H1 (cell line): ENCODE results near the gene ATP2B3. TPM values are rescaled to one million over a fixed set of nuclear protein-coding genes. Genes with fewer than 3 reads are reported as not detected.

Source experiments
- CTCF ChIA-PET: fragments of 300-600 bp; sonication (Branson Sonifier 250); formaldehyde crosslinking; loops from one replicate; lab custom pipeline; 2021; ENCODE audit not compliant: partially characterized antibody; lab: Charles Lee
- POLR2A ChIA-PET: fragments of 300-600 bp; sonication (Branson Sonifier 250); formaldehyde crosslinking; loops from one replicate; lab custom pipeline; 2021; ENCODE audit warnings: inconsistent platforms; ENCODE audit not compliant: partially characterized antibody; lab: Charles Lee
- DNase-seq, 2 experiments: peaks; one replicate each; pipeline versions ENCODE4 v3.0.0 to v3.0.0-alpha.2; 2010 to 2022; ENCODE audit warnings: low spot score in 2 of 2, low read depth in 1 of 2, mixed read lengths in 1 of 2
- FAIRE-seq: peaks from 2 replicates; lab custom pipeline; 2011; peaks lifted over from hg19 to GRCh38; lab: Jason Lieb, UNC
- H2AFZ ChIP-seq: 2 replicates; pipeline ENCODE4 v1.8.1; 2012; ENCODE audit warnings: low read length, inconsistent platforms
- H2AK5ac ChIP-seq: 2 replicates; pipeline ENCODE4 v1.6.1; 2013; ENCODE audit warnings: low read depth, low read length
- H2BK120ac ChIP-seq: replicated peaks from 2 replicates; pipeline ENCODE3; 2013; ENCODE audit warnings: low read depth, low read length, inconsistent platforms
- H2BK12ac ChIP-seq: 2 replicates; pipeline ENCODE4 v1.6.1; 2013; ENCODE audit warnings: low read depth, low read length
- H2BK15ac ChIP-seq: 2 replicates; pipeline ENCODE4 v1.6.1; 2013; ENCODE audit warnings: low read length
- H2BK20ac ChIP-seq: 2 replicates; pipeline ENCODE4 v1.6.1; 2013; ENCODE audit warnings: low read length
- H2BK5ac ChIP-seq: 2 replicates; pipeline ENCODE4 v1.6.1; 2013; ENCODE audit warnings: low read depth, low read length
- H3K14ac ChIP-seq: 2 replicates; pipeline ENCODE4 v1.6.1; 2013; ENCODE audit warnings: inconsistent platforms; ENCODE audit not compliant: insufficient read length
- H3K18ac ChIP-seq: 2 replicates; pipeline ENCODE4 v1.6.1; 2013; ENCODE audit warnings: low read length; ENCODE audit errors: extremely low read depth
- H3K23ac ChIP-seq: 2 replicates; pipeline ENCODE4 v1.6.1; 2013; ENCODE audit warnings: inconsistent platforms; ENCODE audit not compliant: insufficient read length
- H3K23me2 ChIP-seq: 2 replicates; pipeline ENCODE4 v1.6.1; 2013; ENCODE audit warnings: low read depth, low read length
- H3K27ac ChIP-seq: 2 replicates; pipeline ENCODE4 v1.6.1; 2011; ENCODE audit warnings: low read depth, low read length, inconsistent platforms
- H3K27me3 ChIP-seq, 4 experiments: replicated peaks in 1 of 4; 1 replicate in 1 of 4; 2 replicates in 3 of 4; pipeline versions ENCODE4 v1.6.1 to v1.8.1; 2011 to 2013; ENCODE audit warnings: low read length in 3 of 4, mild to moderate bottlenecking in 3 of 4, inconsistent platforms in 2 of 4, mixed read lengths in 2 of 4, moderate library complexity in 1 of 4; ENCODE audit not compliant: control insufficient read depth in 3 of 4, insufficient read depth in 3 of 4; ENCODE audit errors: extremely low read depth in 1 of 4
- H3K36me3 ChIP-seq, 4 experiments: 2 replicates each; pipeline versions ENCODE4 v1.6.1 to v1.8.1; 2011 to 2013; ENCODE audit warnings: mild to moderate bottlenecking in 4 of 4, low read length in 3 of 4, moderate library complexity in 2 of 4, control low read depth in 1 of 4, inconsistent platforms in 1 of 4; ENCODE audit not compliant: insufficient read depth in 4 of 4, control insufficient read depth in 2 of 4
- H3K4ac ChIP-seq: replicated peaks from 2 replicates; pipeline ENCODE3; 2013; ENCODE audit warnings: low read length, low read depth, mixed read lengths, inconsistent platforms; ENCODE audit not compliant: insufficient read length
- H3K4me1 ChIP-seq, 4 experiments: replicated peaks in 1 of 4; 1 replicate in 1 of 4; 2 replicates in 3 of 4; pipeline versions ENCODE4 v1.6.1 to v1.8.1; 2011 to 2013; ENCODE audit warnings: low read length in 3 of 4, inconsistent platforms in 2 of 4, mixed read lengths in 1 of 4; ENCODE audit not compliant: insufficient read depth in 4 of 4, control insufficient read depth in 3 of 4
- H3K4me2 ChIP-seq, 2 experiments: 2 replicates each; pipeline versions ENCODE4 v1.6.1 to v1.8.1; 2011 to 2013; ENCODE audit warnings: low read depth in 2 of 2, low read length in 2 of 2, control low read depth in 1 of 2, inconsistent platforms in 1 of 2, mild to moderate bottlenecking in 1 of 2; ENCODE audit not compliant: insufficient read depth in 1 of 2
- H3K4me3 ChIP-seq, 4 experiments: fragments of 200-600, 300-600 bp in 1 of 4; sonication (generic), shearing (Covaris generic), sonication (Bioruptor Twin) in 1 of 4; 2 replicates each; pipeline versions ENCODE4 v1.5.1 to v1.8.1; 2011 to 2016; ENCODE audit warnings: low read length in 4 of 4, low read depth in 3 of 4, control low read depth in 2 of 4, inconsistent platforms in 2 of 4, mild to moderate bottlenecking in 2 of 4, mixed read lengths in 1 of 4, moderate library complexity in 1 of 4; ENCODE audit not compliant: insufficient read depth in 2 of 4; ENCODE audit errors: extremely low read depth in 1 of 4
- H3K56ac ChIP-seq: replicated peaks from 2 replicates; pipeline ENCODE3; 2013; ENCODE audit warnings: low read depth, mild to moderate bottlenecking, mixed read lengths, low read length, inconsistent platforms; ENCODE audit not compliant: insufficient read length
- H3K79me1 ChIP-seq: 2 replicates; pipeline ENCODE4 v1.6.1; 2013; ENCODE audit warnings: low read depth, low read length, control low read depth
- H3K79me2 ChIP-seq, 2 experiments: 2 replicates each; pipeline versions ENCODE4 v1.6.1 to v1.8.1; 2012 to 2013; ENCODE audit warnings: low read length in 2 of 2, mild to moderate bottlenecking in 2 of 2, inconsistent platforms in 1 of 2; ENCODE audit not compliant: insufficient read depth in 2 of 2, control insufficient read depth in 1 of 2
- H3K9ac ChIP-seq, 4 experiments: replicated peaks in 1 of 4; 1 replicate in 1 of 4; 2 replicates in 3 of 4; pipeline versions ENCODE4 v1.6.1 to v1.8.1; 2011 to 2013; ENCODE audit warnings: low read depth in 3 of 4, low read length in 3 of 4, control low read depth in 2 of 4, mild to moderate bottlenecking in 2 of 4, moderate library complexity in 2 of 4, inconsistent platforms in 1 of 4; ENCODE audit errors: extremely low read depth in 1 of 4
- H3K9me3 ChIP-seq, 2 experiments: 2 replicates each; pipeline versions ENCODE4 v1.6.1 to v1.8.1; 2012 to 2013; ENCODE audit warnings: mild to moderate bottlenecking in 2 of 2, moderate library complexity in 2 of 2, control low read depth in 1 of 2, inconsistent platforms in 1 of 2, low read depth in 1 of 2, low read length in 1 of 2, mixed read lengths in 1 of 2; ENCODE audit not compliant: insufficient read depth in 2 of 2
- H4K20me1 ChIP-seq, 2 experiments: replicated peaks in 1 of 2; 2 replicates each; pipeline versions ENCODE3 to v1.8.1; 2011 to 2013; ENCODE audit warnings: inconsistent platforms in 2 of 2, low read length in 2 of 2, mild to moderate bottlenecking in 1 of 2; ENCODE audit not compliant: insufficient read depth in 2 of 2, control insufficient read depth in 1 of 2
- H4K5ac ChIP-seq: 2 replicates; pipeline ENCODE4 v1.6.1; 2013; ENCODE audit warnings: low read length, low read depth, mixed read lengths, inconsistent platforms; ENCODE audit not compliant: insufficient read length
- H4K8ac ChIP-seq: 2 replicates; pipeline ENCODE4 v1.8.0; 2013; ENCODE audit warnings: mild to moderate bottlenecking, moderate library complexity, low read length, inconsistent platforms; ENCODE audit not compliant: insufficient read depth; ENCODE audit errors: extremely low read depth
- H4K91ac ChIP-seq: replicated peaks from 2 replicates; pipeline ENCODE3; 2013; ENCODE audit warnings: low read length, mixed read lengths, inconsistent platforms; ENCODE audit not compliant: insufficient read length
- POU5F1 ChIP-seq: IDR thresholded peaks from 2 replicates; pipeline ENCODE4 v1.6.1; 2011; ENCODE audit warnings: low read depth, mild to moderate bottlenecking, low read length, moderate library complexity
- WGBS, 2 experiments: shearing (Covaris generic) in 1 of 2; methylation state at CpG; one replicate each; pipeline versions ENCODE4 v1.1.6 to v1.1.7; 2013 to 2015; ENCODE audit warnings: low lambda C conversion rate in 2 of 2, mixed read lengths in 2 of 2, inconsistent platforms in 1 of 2, low coverage in 1 of 2, missing lambda C conversion rate in 1 of 2; ENCODE audit not compliant: insufficient replicate concordance in 2 of 2, insufficient coverage in 1 of 2, insufficient read length in 1 of 2; ENCODE audit errors: extremely low coverage in 1 of 2, missing lambda C conversion rate in 1 of 2; 5-methylcytosine and 5-hydroxymethylcytosine counted together
- polyA plus RNA-seq, 7 experiments: library from polyadenylated mRNA; depleted of rRNA in 3 of 7; stranded (reverse) in 5 of 7; unstranded in 2 of 7; fragments of >200 nt in 5 of 7; fragments of 200-250 nt in 2 of 7; gene quantifications; 1 replicate in 5 of 7; 2 replicates in 1 of 7; 4 replicates in 1 of 7; pipeline versions ENCODE4 v1.2.1 to v1.2.3, GENCODE V29; 2011 to 2013; ENCODE audit warnings: missing spikeins in 2 of 7, mixed read lengths in 2 of 7
- total RNA-seq: library from RNA; stranded (reverse); fragmentation: NEBNext Ultra II Directional; extraction: Animal tissue kit (Norgen Biotek cat#: 25700); gene quantifications from 2 replicates; pipeline ENCODE4 v1.2.1, GENCODE V29; 2021
- TF ChIP-seq, protein P1 (sequence below): IDR thresholded peaks from 2 replicates; pipeline ENCODE4 v1.6.1; 2011; ENCODE audit warnings: low read depth, mild to moderate bottlenecking, low read length; ENCODE audit not compliant: insufficient read depth

The ATP2B3 gene
- total and polyA plus RNA-seq, 2 of the 8 experiments (the other 6 are each of a cell fraction or from before 2014, with no cell fraction given) = 0.14 to 0.19 TPM

DNA sequence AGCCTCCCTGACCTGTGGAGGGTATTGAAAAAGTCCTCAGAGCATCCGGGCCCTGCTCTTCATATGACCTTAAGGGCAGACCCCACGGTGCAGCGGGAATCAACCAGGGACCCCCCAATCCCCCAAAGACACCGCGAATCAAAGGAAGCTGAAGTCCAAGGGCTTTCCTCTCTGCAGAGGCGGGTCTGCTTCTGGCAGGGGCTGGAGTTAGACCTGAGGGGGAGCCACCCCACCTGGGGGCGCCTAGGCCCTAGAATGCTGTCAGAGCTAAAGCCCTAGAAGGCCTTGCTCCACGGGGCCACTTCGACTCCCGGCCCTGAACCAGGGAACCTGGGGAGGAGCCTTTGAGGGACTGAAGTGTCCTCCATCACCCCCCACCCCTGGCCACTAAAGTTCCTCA, 44.3 kb upstream of the ATP2B3 start:
- Histone ChIP-seq H2BK15ac (no peak overlapping the region), H4K91ac (no peak overlapping the region), H3K27ac (no peak overlapping the region), H3K79me2 (peaks cover 0 to 4% of the 10 kb centered on the region in 2 experiments; a peak in 1 of 4 replicates), H3K56ac (no peak overlapping the region), H3K36me3 (no peaks in the 10 kb centered on the region; a peak in 1 of 8 replicates), H3K27me3 (peaks cover 5 to 24% (median 18%) of the 10 kb centered on the region in 4 experiments; a peak in 6 of 7 replicates), H2BK20ac (no peak overlapping the region), H3K4ac (no peak overlapping the region), H3K4me1 (peaks cover 0 to 19% (median 5%) of the 10 kb centered on the region in 4 experiments; a peak in 3 of 7 replicates), H3K23me2 (peaks cover 5% of the 10 kb centered on the region; the same call in 1 of the 2 replicates), H3K18ac (no peak overlapping the region), H2AK5ac (no peak overlapping the region), H2BK12ac (no peak overlapping the region), H3K4me3 (no peak overlapping the region), H3K4me2 (no peak overlapping the region), H3K14ac (no peak overlapping the region), H4K5ac (no peak overlapping the region), H2BK5ac (no peak overlapping the region), H4K8ac (no peak overlapping the region), H3K9me3 (no peaks in the 10 kb centered on the region), H2BK120ac (no peak overlapping the region), H2AFZ (no peak overlapping the region), H3K23ac (no peak overlapping the region), H4K20me1 (peaks cover 0 to 4% of the 10 kb centered on the region in 2 experiments), H3K79me1 (peaks cover 3% of the 10 kb centered on the region; the same call in 1 of the 2 replicates), H3K9ac (no peak overlapping the region)
- FAIRE-seq (no peak), DNase-seq (no peak)
- TF ChIP-seq POU5F1 = no peak
- TF ChIP-seq, protein P1, sequence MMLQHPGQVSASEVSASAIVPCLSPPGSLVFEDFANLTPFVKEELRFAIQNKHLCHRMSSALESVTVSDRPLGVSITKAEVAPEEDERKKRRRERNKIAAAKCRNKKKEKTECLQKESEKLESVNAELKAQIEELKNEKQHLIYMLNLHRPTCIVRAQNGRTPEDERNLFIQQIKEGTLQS = no peak
- ChIA-PET CTCF (interaction anchor here (3.1 to 7.6 kb wide), 5 partner anchors 10 to 195 kb away, joined by 9 to 84 read pairs (median 39); no protein-coding TSS in a partner anchor), POLR2A (interaction anchor here (1.5 kb wide), 1 partner anchor 19 kb away, joined by 4 read pairs; no protein-coding TSS in a partner anchor)
- 93% methylated on average over 10 of the region's 10 CpGs; no CpG with 5 or more reads in 1 of the 2 experiments for WGBS, 2 experiments
